HepG2 (cell line): ENCODE results near the gene ACYP2. TPM values are rescaled to one million over a fixed set of nuclear protein-coding genes. Genes with fewer than 3 reads are reported as not detected.

Experiments
- AHDC1 ChIP-seq: sonication (generic); formaldehyde crosslinking; IDR thresholded peaks from 2 replicates; pipeline ENCODE4 v1.5.1; 2020; ENCODE audit warnings: mild to moderate bottlenecking, missing genetic modification reagents, borderline replicate concordance
- ARNT2 ChIP-seq: sonication (generic); formaldehyde crosslinking; IDR thresholded peaks from 2 replicates; pipeline ENCODE4 v1.8.0; 2022; ENCODE audit warnings: mild to moderate bottlenecking, low read depth, missing genetic modification reagents, moderate library complexity
- EZH2 ChIP-seq: conservative IDR thresholded peaks from 2 replicates; pipeline ENCODE4 v1.6.1; 2012; ENCODE audit warnings: mild to moderate bottlenecking, low read depth, low read length, moderate library complexity
- HNF1B ChIP-seq: sonication (generic); formaldehyde crosslinking; IDR thresholded peaks from 2 replicates; pipeline ENCODE4 v1.5.1; 2020; ENCODE audit warnings: mild to moderate bottlenecking, moderate library complexity, missing genetic modification reagents
- HOMEZ ChIP-seq: IDR thresholded peaks from 2 replicates; pipeline ENCODE4 v1.6.1; 2016; ENCODE audit warnings: low read depth
- JUND ChIP-seq: sonication (generic); formaldehyde crosslinking; IDR thresholded peaks from 2 replicates; pipeline ENCODE4 v1.8.0; 2022; ENCODE audit warnings: mild to moderate bottlenecking, missing genetic modification reagents
- MATR3 ChIP-seq: sonication (generic); formaldehyde crosslinking; IDR thresholded peaks from 2 replicates; pipeline ENCODE4 v1.4.0; 2020; ENCODE audit warnings: missing genetic modification reagents
- MTA3 ChIP-seq: sonication (generic); formaldehyde crosslinking; IDR thresholded peaks from 2 replicates; pipeline ENCODE4 v1.4.0; 2020; ENCODE audit warnings: missing genetic modification reagents
- NFE2L2 ChIP-seq: fragments of 150-350 bp; IDR thresholded peaks from 2 replicates; pipeline ENCODE4 v1.6.1; 2014; ENCODE audit warnings: low read length
- NR2F2 ChIP-seq: IDR thresholded peaks from 2 replicates; pipeline ENCODE4 v1.6.1; 2012; ENCODE audit warnings: low read depth, inconsistent platforms, borderline replicate concordance
- POLR2A ChIP-seq, 2 experiments: IDR thresholded peaks; 2 replicates each; pipeline ENCODE4 v1.6.1; 2011; ENCODE audit warnings: low read depth in 2 of 2, low read length in 2 of 2, mild to moderate bottlenecking in 1 of 2, moderate library complexity in 1 of 2; ENCODE audit not compliant: insufficient read depth in 1 of 2
- RFX1 ChIP-seq: fragments of 450-650 bp; IDR thresholded peaks from 2 replicates; pipeline ENCODE4 v1.6.1; 2017
- RFX5 ChIP-seq: IDR thresholded peaks from 2 replicates; pipeline ENCODE4 v1.6.1; 2011; ENCODE audit warnings: low read depth, low read length, improper control_type of control experiment
- SAFB2 ChIP-seq: sonication (generic); formaldehyde crosslinking; IDR thresholded peaks from 2 replicates; pipeline ENCODE4 v1.5.1; 2020; ENCODE audit warnings: missing genetic modification reagents, low read depth, mild to moderate bottlenecking, borderline replicate concordance
- ZC3H4 ChIP-seq: sonication (generic); formaldehyde crosslinking; IDR thresholded peaks from 2 replicates; pipeline ENCODE4 v1.4.0; 2020; ENCODE audit warnings: missing genetic modification reagents, borderline replicate concordance
- ZNF20 ChIP-seq: sonication (generic); formaldehyde crosslinking; IDR thresholded peaks from 2 replicates; pipeline ENCODE4 v1.4.0; 2020; ENCODE audit warnings: mild to moderate bottlenecking, moderate library complexity, missing genetic modification reagents
- ZNF441 ChIP-seq: sonication (generic); formaldehyde crosslinking; IDR thresholded peaks from 2 replicates; pipeline ENCODE4 v1.7.0; 2021; ENCODE audit warnings: missing genetic modification reagents, borderline replicate concordance
- ZSCAN12 ChIP-seq: sonication (generic); formaldehyde crosslinking; IDR thresholded peaks from 2 replicates; pipeline ENCODE4 v1.9.0; 2021; ENCODE audit warnings: mild to moderate bottlenecking, missing genetic modification reagents
- ZSCAN31 ChIP-seq: sonication (generic); formaldehyde crosslinking; IDR thresholded peaks from 2 replicates; pipeline ENCODE4 v1.5.0; 2020; ENCODE audit warnings: low read depth, mild to moderate bottlenecking, missing genetic modification reagents
- polyA plus RNA-seq, 8 experiments: library from polyadenylated mRNA; depleted of rRNA in 3 of 8; stranded (reverse) in 7 of 8; unstranded in 1 of 8; fragments of >200 nt; fragmentation: Illumina TruSeq in 4 of 8; extraction: Trizol in 4 of 8; gene quantifications; 2 replicates each; pipeline versions ENCODE4 v1.2.1 to v1.2.3, GENCODE V29; 2011 to 2016; ENCODE audit warnings: low read depth in 4 of 8, missing spikeins in 1 of 8, mixed read lengths in 1 of 8; ENCODE audit not compliant: insufficient read depth in 1 of 8
- total RNA-seq, 5 experiments: library from RNA; depleted of rRNA; stranded (reverse); fragments of >200 nt; fragmentation: Illumina TruSeq; extraction: Trizol; gene quantifications; 2 replicates each; pipeline ENCODE4 v1.2.3, GENCODE V29; 2016; ENCODE audit warnings: low read depth in 1 of 5
- TF ChIP-seq, protein P1 (sequence below): sonication (generic); formaldehyde crosslinking; IDR thresholded peaks from 2 replicates; pipeline ENCODE4 v1.8.1; 2023; ENCODE audit warnings: mild to moderate bottlenecking, moderate library complexity, missing genetic modification reagents

The ACYP2 gene
- total and polyA plus RNA-seq, 2 of the 13 experiments (the other 11 are each of a cell fraction or from before 2014, with no cell fraction given), result 12.3 to 12.7 TPM

DNA sequence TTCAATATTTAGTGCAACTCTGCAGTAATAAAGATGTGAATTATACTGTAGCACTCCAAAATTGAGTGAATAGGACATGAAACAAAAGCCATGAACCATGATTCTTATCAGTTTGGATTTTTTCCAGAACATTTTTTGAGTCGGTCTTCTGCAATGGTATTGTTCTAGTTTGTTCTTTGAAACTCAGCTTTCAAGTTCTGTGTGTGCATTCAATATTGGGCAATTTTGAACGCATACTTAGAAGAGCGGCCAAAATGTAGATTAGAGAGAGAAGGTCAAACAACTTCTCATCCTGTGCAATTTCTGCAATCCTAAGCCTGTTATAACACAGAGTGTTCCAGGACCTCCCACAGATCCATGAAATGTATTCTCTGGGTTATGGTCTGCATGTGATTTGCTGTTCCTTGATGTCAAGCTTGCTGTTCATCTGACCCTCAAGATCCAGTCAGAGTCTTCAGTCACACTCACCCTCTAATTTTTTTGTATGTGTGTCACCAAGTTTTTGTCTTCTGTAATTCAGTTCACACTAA, 92.3 kb downstream of the ACYP2 start (continued):
- peak; percentile 90; the same call in 1 of the 2 replicates for TF ChIP-seq AHDC1 (CRISPR knock-in tag)
- TF ChIP-seq SAFB2 (CRISPR knock-in tag), result no peak
- no peak for TF ChIP-seq HNF1B (CRISPR knock-in tag)
- no peak for TF ChIP-seq RFX1
- no peak for TF ChIP-seq JUND (CRISPR knock-in tag)
- no peak for TF ChIP-seq ZSCAN12 (CRISPR knock-in tag)
- TF ChIP-seq EZH2, result no peak
- TF ChIP-seq POLR2A (IDR thresholded peaks at IDR 0.05; ENCODE audit: insufficient read depth in 1 of 2, low read depth in 2 of 2, low read length in 2 of 2), result no peak; a peak in 1 of 4 replicates
- TF ChIP-seq ARNT2 (CRISPR knock-in tag), result 0 out of 2 replicates have a peak, but pooled peaks have one; percentile 20
- no peak for TF ChIP-seq ZNF20 (CRISPR knock-in tag)
- TF ChIP-seq MTA3 (CRISPR knock-in tag), result no peak
- TF ChIP-seq NR2F2, result peak; percentile 94
- TF ChIP-seq, protein P1, sequence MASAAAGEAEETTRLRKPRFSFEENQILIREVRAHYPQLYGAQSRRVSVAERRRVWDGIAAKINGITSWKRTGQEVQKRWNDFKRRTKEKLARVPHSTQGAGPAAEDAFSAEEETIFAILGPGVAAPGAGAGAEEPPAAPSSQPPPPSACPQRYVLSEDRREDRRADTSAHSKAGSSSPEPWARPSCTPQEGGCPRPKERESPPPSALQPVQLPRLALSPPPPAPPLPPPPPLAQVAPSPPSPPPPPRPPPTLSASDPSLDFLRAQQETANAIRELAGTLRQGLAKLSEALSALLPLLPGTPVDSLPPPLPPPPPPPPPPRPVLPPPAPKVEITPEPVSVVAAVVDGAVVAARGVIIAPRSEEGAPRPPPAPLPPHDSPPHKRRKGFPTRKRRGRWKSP, result peak; percentile 56; the same call in 1 of the 2 replicates
- no peak for TF ChIP-seq MATR3
- no peak for TF ChIP-seq RFX5
- TF ChIP-seq NFE2L2, result 0 out of 2 replicates have a peak, but pooled peaks have one; percentile 1
- no peak for TF ChIP-seq ZNF441
- TF ChIP-seq HOMEZ (CRISPR knock-in tag), result peak; percentile 90; the same call in 1 of the 2 replicates
- no peak for TF ChIP-seq ZC3H4 (CRISPR knock-in tag)
- TF ChIP-seq ZSCAN31, result no peak
